BE2C (cell line): ENCODE results near the gene ARHGAP26.

ENCODE experiments used
- DNase-seq: peaks from one replicate; pipeline ENCODE4 v3.0.0-alpha.2; 2020
- H3K27me3 ChIP-seq: fragments of 250-450 bp; sonication (Bioruptor Pico); 2 replicates; pipeline ENCODE4 v1.5.1; 2020; ENCODE audit warnings: mild to moderate bottlenecking
- H3K36me3 ChIP-seq: fragments of 250-450 bp; sonication (Bioruptor Pico); 2 replicates; pipeline ENCODE4 v1.5.1; 2020; ENCODE audit warnings: mild to moderate bottlenecking
- H3K4me1 ChIP-seq: fragments of 250-450 bp; sonication (Bioruptor Pico); 2 replicates; pipeline ENCODE4 v1.5.1; 2020
- H3K4me3 ChIP-seq: 2 replicates; pipeline ENCODE4 v1.5.1; 2011; ENCODE audit warnings: low read depth, low read length
- H3K9me3 ChIP-seq: fragments of 250-450 bp; sonication (Bioruptor Pico); 2 replicates; pipeline ENCODE4 v1.5.1; 2020
- TF ChIP-seq, protein P1 (sequence below): IDR thresholded peaks from 2 replicates; pipeline ENCODE4 v1.5.1; 2012; ENCODE audit warnings: mild to moderate bottlenecking, low read depth, low read length

ARHGAP26 gene

DNA sequence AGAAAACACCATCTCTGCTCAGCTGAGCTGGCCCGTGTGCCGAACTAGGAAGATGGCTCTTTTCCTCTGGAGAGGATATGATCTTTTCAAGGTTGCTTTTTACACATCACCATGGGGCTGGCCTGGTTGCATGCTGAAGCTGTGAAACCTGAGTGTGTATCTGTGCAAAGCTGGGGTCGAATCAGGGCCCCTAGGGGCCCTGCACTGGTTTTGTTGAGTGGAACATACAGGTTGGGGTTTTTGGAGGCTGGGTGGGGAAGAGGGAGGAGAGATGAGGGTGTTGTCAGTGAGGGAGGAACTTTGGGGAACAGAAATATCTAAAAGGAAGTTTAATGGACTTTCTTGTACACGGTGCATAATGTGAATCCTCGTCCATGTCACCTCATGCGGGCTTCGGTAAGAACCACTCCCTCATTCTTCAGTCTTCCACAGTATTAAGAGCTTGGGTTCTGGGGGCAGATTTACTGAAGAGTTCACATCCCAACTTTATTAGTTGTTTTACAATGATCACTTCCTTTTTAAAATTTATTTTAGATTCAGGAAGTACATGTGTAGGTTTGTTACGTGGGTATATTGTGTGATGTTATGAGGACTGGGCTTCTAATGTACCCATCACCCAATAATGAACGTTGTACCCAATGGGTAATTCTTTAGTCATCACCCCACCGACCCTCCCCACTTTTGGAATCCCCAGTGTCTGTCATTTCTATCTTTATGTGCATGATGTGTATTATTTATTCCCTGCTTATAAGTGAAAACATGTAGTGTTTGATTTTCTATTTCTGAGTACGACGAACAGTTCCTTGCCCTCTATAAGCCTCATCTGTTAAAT is 395.1 kb downstream of the ARHGAP26 start:
- Histone ChIP-seq H3K4me1 (no peaks in the 10 kb centered on the region), H3K27me3 (no peaks in the 10 kb centered on the region), H3K36me3 (no peaks in the 10 kb centered on the region), H3K9me3 (no peaks in the 10 kb centered on the region), H3K4me3 (no peak overlapping the region)
- no peak for DNase-seq
- TF ChIP-seq, protein P1, sequence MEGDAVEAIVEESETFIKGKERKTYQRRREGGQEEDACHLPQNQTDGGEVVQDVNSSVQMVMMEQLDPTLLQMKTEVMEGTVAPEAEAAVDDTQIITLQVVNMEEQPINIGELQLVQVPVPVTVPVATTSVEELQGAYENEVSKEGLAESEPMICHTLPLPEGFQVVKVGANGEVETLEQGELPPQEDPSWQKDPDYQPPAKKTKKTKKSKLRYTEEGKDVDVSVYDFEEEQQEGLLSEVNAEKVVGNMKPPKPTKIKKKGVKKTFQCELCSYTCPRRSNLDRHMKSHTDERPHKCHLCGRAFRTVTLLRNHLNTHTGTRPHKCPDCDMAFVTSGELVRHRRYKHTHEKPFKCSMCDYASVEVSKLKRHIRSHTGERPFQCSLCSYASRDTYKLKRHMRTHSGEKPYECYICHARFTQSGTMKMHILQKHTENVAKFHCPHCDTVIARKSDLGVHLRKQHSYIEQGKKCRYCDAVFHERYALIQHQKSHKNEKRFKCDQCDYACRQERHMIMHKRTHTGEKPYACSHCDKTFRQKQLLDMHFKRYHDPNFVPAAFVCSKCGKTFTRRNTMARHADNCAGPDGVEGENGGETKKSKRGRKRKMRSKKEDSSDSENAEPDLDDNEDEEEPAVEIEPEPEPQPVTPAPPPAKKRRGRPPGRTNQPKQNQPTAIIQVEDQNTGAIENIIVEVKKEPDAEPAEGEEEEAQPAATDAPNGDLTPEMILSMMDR, result no peak

DNA sequence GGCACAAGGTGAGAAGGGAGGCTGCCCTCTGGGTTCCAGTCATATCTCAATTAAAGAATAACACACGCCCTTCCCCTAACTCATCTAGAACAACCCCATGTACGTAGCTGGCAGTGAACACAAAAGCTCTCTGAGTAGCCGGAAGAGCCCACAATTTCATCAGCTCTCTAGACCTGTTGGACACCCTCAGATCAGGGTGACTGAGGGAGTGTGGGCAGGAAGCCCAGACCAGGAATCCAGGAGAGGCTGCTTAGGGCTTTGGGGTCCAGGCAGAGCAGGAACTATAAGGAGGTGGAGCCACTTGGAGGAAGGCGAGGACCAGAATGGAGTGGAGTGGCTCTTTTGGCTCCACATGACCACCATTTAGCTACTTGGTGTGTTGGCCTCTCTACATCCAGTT is 395.9 kb downstream of the ARHGAP26 start:
- Histone ChIP-seq H3K36me3 (no peaks in the 10 kb centered on the region), H3K4me1 (no peaks in the 10 kb centered on the region), H3K27me3 (no peaks in the 10 kb centered on the region), H3K4me3 (no peak overlapping the region), H3K9me3 (no peaks in the 10 kb centered on the region)
- DNase-seq, result no peak
- TF ChIP-seq, protein P1, result no peak

DNA sequence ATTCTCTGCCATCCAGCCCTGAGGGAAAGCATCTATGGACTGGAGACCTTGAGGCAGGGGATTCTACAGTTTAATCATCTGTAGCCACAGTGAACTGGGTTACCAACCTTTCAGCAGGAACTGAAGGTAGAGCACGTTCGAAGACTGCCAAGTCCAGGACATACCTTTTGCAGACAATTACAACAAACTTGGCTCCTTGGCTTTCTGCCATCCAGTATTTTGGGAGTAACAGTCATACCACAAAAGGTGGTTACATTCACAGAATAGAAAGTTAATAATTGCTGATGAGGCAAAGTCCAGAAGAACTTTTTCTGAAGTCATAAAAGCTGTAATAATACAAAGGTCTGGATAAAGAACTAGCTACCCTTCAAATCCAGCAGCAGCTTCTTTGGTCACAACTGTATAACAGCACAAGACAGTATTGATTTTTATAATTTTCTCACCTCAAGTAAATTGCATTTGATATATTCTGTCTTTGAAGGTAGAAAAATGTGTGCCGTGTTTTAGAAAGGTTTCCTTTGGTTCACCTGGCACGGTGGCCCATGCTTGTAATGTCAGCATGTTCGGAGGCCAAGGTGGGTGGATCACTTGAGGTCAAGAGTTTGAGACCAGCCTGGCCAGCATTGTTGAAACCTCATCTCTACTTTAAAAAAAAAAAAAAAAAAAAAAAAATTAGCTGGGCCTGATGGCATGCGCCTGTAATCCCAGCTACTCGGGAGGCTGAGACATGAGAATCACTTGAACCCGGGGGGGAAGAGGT is 396.7 kb downstream of the ARHGAP26 start:
- TF ChIP-seq, protein P1, result no peak
- DNase-seq, result no peak
- H3K27me3 ChIP-seq, result no peaks in the 10 kb centered on the region
- H3K4me3 ChIP-seq, result no peak overlapping the region
- H3K4me1 ChIP-seq, result no peaks in the 10 kb centered on the region
- no peaks in the 10 kb centered on the region for H3K9me3 ChIP-seq
- no peaks in the 10 kb centered on the region for H3K36me3 ChIP-seq

DNA sequence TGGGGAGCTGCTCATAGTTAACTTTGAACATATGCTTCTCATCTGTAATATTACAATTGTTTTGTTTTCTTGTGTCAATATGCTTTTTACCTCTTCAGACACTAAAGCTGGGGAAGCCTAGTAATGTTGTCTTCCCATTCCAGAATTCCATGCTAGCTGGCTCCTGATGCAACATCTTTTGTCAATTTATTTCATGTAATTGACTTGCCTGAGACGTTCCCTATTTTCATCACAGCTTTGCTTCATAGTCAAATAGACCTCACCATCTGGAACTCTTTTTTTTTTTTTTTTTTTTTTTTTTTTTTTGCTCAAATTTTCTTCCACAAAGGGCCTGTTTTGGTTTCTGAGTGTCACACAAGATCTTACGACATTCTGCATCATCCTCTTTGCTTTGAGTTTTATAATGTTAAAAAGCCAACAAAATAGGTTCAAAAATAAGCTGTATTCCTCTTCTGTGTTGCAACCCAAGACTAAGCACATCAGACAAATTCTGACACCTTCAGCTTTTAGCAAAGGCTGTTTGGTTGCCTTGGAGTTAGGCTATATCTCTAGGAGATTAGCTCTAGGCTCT is 398.1 kb downstream of the ARHGAP26 start:
- DNase-seq, result no peak
- TF ChIP-seq, protein P1, result no peak
- H3K36me3 ChIP-seq, result no peaks in the 10 kb centered on the region
- H3K4me1 ChIP-seq, result no peaks in the 10 kb centered on the region
- no peaks in the 10 kb centered on the region for H3K27me3 ChIP-seq
- H3K9me3 ChIP-seq, result no peaks in the 10 kb centered on the region
- no peak overlapping the region for H3K4me3 ChIP-seq

DNA sequence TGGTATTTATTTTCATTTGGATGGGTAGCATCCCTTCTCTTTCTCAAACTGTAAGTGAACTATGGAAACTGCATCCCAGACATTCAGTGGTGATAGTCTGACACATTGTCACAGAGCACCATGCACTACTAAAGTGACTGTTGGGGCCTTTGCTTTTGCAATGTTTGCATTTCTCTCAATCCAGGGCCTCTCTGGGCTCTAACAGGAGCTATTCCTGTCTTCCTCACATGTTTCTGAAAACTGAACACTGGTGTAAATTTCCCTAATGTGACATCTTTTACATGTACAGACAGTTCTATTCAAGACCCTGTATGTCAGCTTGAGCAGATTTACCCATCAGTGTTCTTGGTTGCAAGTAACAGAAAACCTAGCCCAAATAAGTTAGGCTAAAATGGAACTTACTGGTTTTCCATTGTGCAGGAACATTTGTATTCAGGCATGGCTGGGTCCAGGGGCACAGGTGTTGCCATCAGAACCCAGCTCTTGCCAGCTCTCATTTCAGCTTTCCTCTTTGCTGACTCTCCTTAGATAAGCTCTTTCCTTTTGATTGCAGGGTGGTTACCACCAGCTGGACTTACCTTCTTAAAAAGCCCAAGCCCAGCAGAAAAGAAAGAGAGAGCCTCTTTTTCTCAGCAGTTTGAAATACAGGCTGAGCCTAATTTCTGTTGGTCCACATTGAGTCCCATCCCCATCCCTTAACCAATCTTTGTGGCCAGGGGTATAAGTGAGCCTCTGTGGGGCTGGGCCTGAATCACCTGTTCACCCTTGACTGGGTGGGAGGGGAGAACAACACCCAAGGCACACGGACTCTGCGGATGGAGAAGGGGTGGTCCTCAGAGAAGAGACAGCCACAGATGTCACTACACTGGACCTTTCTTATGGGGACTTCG is 399.0 kb downstream of the ARHGAP26 start:
- no peak for DNase-seq
- H3K27me3 ChIP-seq, result no peaks in the 10 kb centered on the region
- H3K4me3 ChIP-seq, result no peak overlapping the region
- H3K36me3 ChIP-seq, result no peaks in the 10 kb centered on the region
- H3K4me1 ChIP-seq, result no peaks in the 10 kb centered on the region
- TF ChIP-seq, protein P1, result no peak
- no peaks in the 10 kb centered on the region for H3K9me3 ChIP-seq
